Activated CD4-positive, CD25-positive, alpha-beta regulatory T cell treated with anti-CD3 and anti-CD28 coated beads, Interleukin-2, amount 50 U/mL, for 24 hours (primary cell): ENCODE results near the gene HSF2BP.
"Not testable (repeated sequence)": the region's sequence is repeated elsewhere in the genome, so short reads cannot be mapped to it uniquely, and the experiment has no call there.

Source experiments
- ATAC-seq, 2 donors: fragments of 150-1000 bp; cut with Tn5 transposase; one replicate each; pipeline ENCODE4 v1.10.0; 2021; ENCODE audit warnings: mild to moderate bottlenecking in 1 of 2, moderate library complexity in 1 of 2

Gene HSF2BP

GRCh38 chr21:43687566-43688399 lies 28.5 kb upstream of the HSF2BP start:
- no peak for ATAC-seq

GRCh38 chr21:43686811-43687565 lies 27.7 kb upstream of the HSF2BP start:
- ATAC-seq = no peak

GRCh38 chr21:43684424-43684823 lies 25.1 kb upstream of the HSF2BP start:
- ATAC-seq = no peak

- ATAC-seq = no peak
Observed at GRCh38 chr21:43681650-43682049, 22.4 kb upstream of the HSF2BP start.

- ATAC-seq = not testable (repeated sequence)
Observed at GRCh38 chr21:43680421-43680820, 21.1 kb upstream of the HSF2BP start.

GRCh38 chr21:43679951-43680350 lies 20.7 kb upstream of the HSF2BP start:
- no peak for ATAC-seq

GRCh38 chr21:43676391-43676790 lies 17.1 kb upstream of the HSF2BP start:
- ATAC-seq = no peak

- ATAC-seq = no peak
Observed at GRCh38 chr21:43675871-43676270, 16.6 kb upstream of the HSF2BP start.

GRCh38 chr21:43669828-43670605 lies 10.7 kb upstream of the HSF2BP start:
- ATAC-seq = no peak

GRCh38 chr21:43667191-43667904 lies 8.1 kb upstream of the HSF2BP start:
- peak; percentile 80 to 87 for ATAC-seq

- ATAC-seq = no peak
Observed at GRCh38 chr21:43665879-43666278, 6.6 kb upstream of the HSF2BP start.

- ATAC-seq = no peak
Observed at GRCh38 chr21:43664358-43664757, 5.1 kb upstream of the HSF2BP start.

- no peak for ATAC-seq
Observed at GRCh38 chr21:43663033-43663432, 3.7 kb upstream of the HSF2BP start.

GRCh38 chr21:43662286-43662685 lies 3.0 kb upstream of the HSF2BP start:
- no peak for ATAC-seq

GRCh38 chr21:43658769-43659135 lies 536 bp downstream of the HSF2BP start:
- ATAC-seq = no peak

GRCh38 chr21:43658088-43658741 lies 1.1 kb downstream of the HSF2BP start:
- no peak for ATAC-seq

GRCh38 chr21:43657355-43658087 lies 1.8 kb downstream of the HSF2BP start:
- ATAC-seq = no peak

GRCh38 chr21:43654806-43655489 lies 4.3 kb downstream of the HSF2BP start:
- ATAC-seq = no peak

GRCh38 chr21:43653626-43654025 lies 5.7 kb downstream of the HSF2BP start:
- no peak for ATAC-seq

GRCh38 chr21:43652616-43653015 lies 6.7 kb downstream of the HSF2BP start:
- ATAC-seq = no peak

GRCh38 chr21:43651926-43652325 lies 7.4 kb downstream of the HSF2BP start:
- ATAC-seq = not testable (repeated sequence)
